ENCODE results near the gene LEFTY1. TPM values are rescaled to one million over a fixed set of nuclear protein-coding genes. Genes with fewer than 3 reads are reported as not detected.
A peak's percentile ranks its signal among the peaks of the same experiment; 100 is the strongest.

The LEFTY1 gene
- total and polyA plus RNA-seq, 5 donors from 2014 or later: 0.13 to 0.39 (median 0.17) TPM; not detected in 2

GRCh38 chr1:225844236-225845061 lies 44.5 kb downstream of the LEFTY1 start:
- Mint-ChIP-seq H3K4me1 (peaks cover 0 to 58% (median 23%) of the 10 kb centered on the region in 4 donors), H3K9me3 (peaks cover 0 to 2% (median 0%) of the 10 kb centered on the region in 7 donors), H3K36me3 (peaks cover 11% of the 10 kb centered on the region), H3K27ac (peak overlapping the region; percentile 82 to 91 (median 85)), H3K4me3 (no peak overlapping the region), H3K27me3 (no peaks in the 10 kb centered on the region)
- DNase-seq: no peak
- Histone ChIP-seq H3K4me3 (ENCODE audit: low read depth, low read length) (no peak overlapping the region), H3K9me3 (ENCODE audit: control insufficient read depth in 2 of 2, low read length in 2 of 2) (no peaks in the 10 kb centered on the region), H3K36me3 (ENCODE audit: control insufficient read depth, insufficient read depth, low read length) (peaks cover 36% of the 10 kb centered on the region), H3K4me1 (ENCODE audit: control insufficient read depth, insufficient read depth, low read length, poor library complexity, severe bottlenecking) (peaks cover 26% of the 10 kb centered on the region), H3K27ac (ENCODE audit: insufficient read depth, low read length, poor library complexity, severe bottlenecking) (no peak overlapping the region), H3K27me3 (ENCODE audit: control insufficient read depth, insufficient read depth, low read length) (no peaks in the 10 kb centered on the region)
- ATAC-seq (ENCODE audit: low read depth in 2 of 2): no peak

- Histone ChIP-seq H3K9me3 (ENCODE audit: control insufficient read depth in 2 of 2, low read length in 2 of 2) (no peaks in the 10 kb centered on the region), H3K4me3 (ENCODE audit: low read depth, low read length) (no peak overlapping the region), H3K27ac (ENCODE audit: insufficient read depth, low read length, poor library complexity, severe bottlenecking) (no peak overlapping the region), H3K4me1 (ENCODE audit: control insufficient read depth, insufficient read depth, low read length, poor library complexity, severe bottlenecking) (peaks cover 16% of the 10 kb centered on the region), H3K27me3 (ENCODE audit: control insufficient read depth, insufficient read depth, low read length) (no peaks in the 10 kb centered on the region), H3K36me3 (ENCODE audit: control insufficient read depth, insufficient read depth, low read length) (peaks cover 27% of the 10 kb centered on the region)
- peaks cover 0 to 2% (median 0%) of the 10 kb centered on the region in 7 donors for H3K9me3 Mint-ChIP-seq
- H3K4me3 Mint-ChIP-seq: peak overlapping the region in 1 of 4 donors; percentile 49
- H3K36me3 Mint-ChIP-seq: peaks cover 6% of the 10 kb centered on the region
- H3K4me1 Mint-ChIP-seq: peaks cover 0 to 51% (median 19%) of the 10 kb centered on the region in 4 donors
- peak overlapping the region in 2 of 3 donors; percentile 82 to 85 for H3K27ac Mint-ChIP-seq
- ATAC-seq (ENCODE audit: low read depth in 2 of 2) (no peak), DNase-seq (no peak)
- no peaks in the 10 kb centered on the region for H3K27me3 Mint-ChIP-seq
Measured at GRCh38 chr1:225843426-225843795, 45.5 kb downstream of the LEFTY1 start.

- no peak overlapping the region for H3K27ac ChIP-seq (ENCODE audit: insufficient read depth, low read length, poor library complexity, severe bottlenecking)
- no peak for ATAC-seq (ENCODE audit: low read depth in 2 of 2)
Measured at GRCh38 chr1:225842788-225843425, 46.0 kb downstream of the LEFTY1 start.

GRCh38 chr1:225842074-225842473 lies 46.9 kb downstream of the LEFTY1 start:
- H3K4me1 Mint-ChIP-seq: peaks cover 0 to 42% (median 10%) of the 10 kb centered on the region in 4 donors
- H3K27ac Mint-ChIP-seq: peak overlapping the region; percentile 33 to 82 (median 71)
- Histone ChIP-seq H3K27ac (ENCODE audit: insufficient read depth, low read length, poor library complexity, severe bottlenecking) (no peak overlapping the region), H3K4me3 (ENCODE audit: low read depth, low read length) (no peak overlapping the region), H3K27me3 (ENCODE audit: control insufficient read depth, insufficient read depth, low read length) (no peaks in the 10 kb centered on the region), H3K9me3 (ENCODE audit: control insufficient read depth in 2 of 2, low read length in 2 of 2) (no peaks in the 10 kb centered on the region), H3K4me1 (ENCODE audit: control insufficient read depth, insufficient read depth, low read length, poor library complexity, severe bottlenecking) (peaks cover 7% of the 10 kb centered on the region), H3K36me3 (ENCODE audit: control insufficient read depth, insufficient read depth, low read length) (peaks cover 15% of the 10 kb centered on the region)
- no peaks in the 10 kb centered on the region for H3K27me3 Mint-ChIP-seq
- H3K4me3 Mint-ChIP-seq: no peak overlapping the region
- H3K9me3 Mint-ChIP-seq: no peaks in the 10 kb centered on the region
- ATAC-seq (ENCODE audit: low read depth in 2 of 2) (no peak), DNase-seq (peak in 1 of 3 donors; percentile 44)
- no peaks in the 10 kb centered on the region for H3K36me3 Mint-ChIP-seq

More at GRCh38 chr1:225842788-225843425, 46.0 kb downstream of the LEFTY1 start:
- Histone ChIP-seq H3K27me3 (ENCODE audit: control insufficient read depth, insufficient read depth, low read length) (no peaks in the 10 kb centered on the region), H3K36me3 (ENCODE audit: control insufficient read depth, insufficient read depth, low read length) (peaks cover 22% of the 10 kb centered on the region), H3K4me3 (ENCODE audit: low read depth, low read length) (no peak overlapping the region), H3K9me3 (ENCODE audit: control insufficient read depth in 2 of 2, low read length in 2 of 2) (no peaks in the 10 kb centered on the region), H3K4me1 (ENCODE audit: control insufficient read depth, insufficient read depth, low read length, poor library complexity, severe bottlenecking) (peaks cover 11% of the 10 kb centered on the region)
- Mint-ChIP-seq H3K27ac (peak overlapping the region; percentile 33 to 82 (median 50)), H3K36me3 (peaks cover under 1% of the 10 kb centered on the region), H3K9me3 (no peaks in the 10 kb centered on the region), H3K4me1 (peaks cover 0 to 49% (median 14%) of the 10 kb centered on the region in 4 donors), H3K4me3 (peak overlapping the region in 1 of 4 donors; percentile 49), H3K27me3 (no peaks in the 10 kb centered on the region)
- DNase-seq: no peak

GRCh38 chr1:225840713-225841112 lies 48.2 kb downstream of the LEFTY1 start:
- H3K36me3 Mint-ChIP-seq: no peaks in the 10 kb centered on the region
- ATAC-seq (ENCODE audit: low read depth in 2 of 2) (no peak), DNase-seq (no peak)
- no peaks in the 10 kb centered on the region for H3K9me3 Mint-ChIP-seq
- H3K4me3 ChIP-seq (ENCODE audit: low read depth, low read length): no peak overlapping the region
- H3K4me1 Mint-ChIP-seq: peaks cover 0 to 39% (median 9%) of the 10 kb centered on the region in 4 donors
- no peaks in the 10 kb centered on the region for H3K27me3 Mint-ChIP-seq
- no peaks in the 10 kb centered on the region for H3K9me3 ChIP-seq (ENCODE audit: control insufficient read depth in 2 of 2, low read length in 2 of 2)
- H3K27me3 ChIP-seq (ENCODE audit: control insufficient read depth, insufficient read depth, low read length): no peaks in the 10 kb centered on the region
- H3K36me3 ChIP-seq (ENCODE audit: control insufficient read depth, insufficient read depth, low read length): peaks cover under 1% of the 10 kb centered on the region
- H3K27ac Mint-ChIP-seq: peak overlapping the region; percentile 65 to 89 (median 89)
- no peak overlapping the region for H3K27ac ChIP-seq (ENCODE audit: insufficient read depth, low read length, poor library complexity, severe bottlenecking)
- H3K4me3 Mint-ChIP-seq: peak overlapping the region in 1 of 4 donors; percentile 54
- peaks cover 7% of the 10 kb centered on the region for H3K4me1 ChIP-seq (ENCODE audit: control insufficient read depth, insufficient read depth, low read length, poor library complexity, severe bottlenecking)

- Mint-ChIP-seq H3K9me3 (no peaks in the 10 kb centered on the region), H3K27ac (peak overlapping the region in 2 of 3 donors; percentile 62 to 78), H3K36me3 (no peaks in the 10 kb centered on the region), H3K4me1 (peaks cover 0 to 39% (median 9%) of the 10 kb centered on the region in 4 donors), H3K4me3 (no peak overlapping the region), H3K27me3 (no peaks in the 10 kb centered on the region)
- Histone ChIP-seq H3K4me3 (ENCODE audit: low read depth, low read length) (no peak overlapping the region), H3K36me3 (ENCODE audit: control insufficient read depth, insufficient read depth, low read length) (no peaks in the 10 kb centered on the region), H3K4me1 (ENCODE audit: control insufficient read depth, insufficient read depth, low read length, poor library complexity, severe bottlenecking) (peaks cover 7% of the 10 kb centered on the region), H3K9me3 (ENCODE audit: control insufficient read depth in 2 of 2, low read length in 2 of 2) (no peaks in the 10 kb centered on the region), H3K27me3 (ENCODE audit: control insufficient read depth, insufficient read depth, low read length) (no peaks in the 10 kb centered on the region), H3K27ac (ENCODE audit: insufficient read depth, low read length, poor library complexity, severe bottlenecking) (no peak overlapping the region)
- no peak for ATAC-seq (ENCODE audit: low read depth in 2 of 2)
- DNase-seq: no peak
Measured at GRCh38 chr1:225840223-225840610, 48.7 kb downstream of the LEFTY1 start.

GRCh38 chr1:225838793-225839192 lies 50.2 kb downstream of the LEFTY1 start:
- H3K36me3 Mint-ChIP-seq: no peaks in the 10 kb centered on the region
- ATAC-seq (ENCODE audit: low read depth in 2 of 2) (no peak), DNase-seq (no peak)
- no peak overlapping the region for H3K27ac Mint-ChIP-seq
- Histone ChIP-seq H3K27me3 (ENCODE audit: control insufficient read depth, insufficient read depth, low read length) (no peaks in the 10 kb centered on the region), H3K36me3 (ENCODE audit: control insufficient read depth, insufficient read depth, low read length) (no peaks in the 10 kb centered on the region), H3K27ac (ENCODE audit: insufficient read depth, low read length, poor library complexity, severe bottlenecking) (no peak overlapping the region), H3K9me3 (ENCODE audit: control insufficient read depth in 2 of 2, low read length in 2 of 2) (no peaks in the 10 kb centered on the region), H3K4me1 (ENCODE audit: control insufficient read depth, insufficient read depth, low read length, poor library complexity, severe bottlenecking) (peaks cover 7% of the 10 kb centered on the region), H3K4me3 (ENCODE audit: low read depth, low read length) (no peak overlapping the region)
- no peaks in the 10 kb centered on the region for H3K9me3 Mint-ChIP-seq
- H3K4me1 Mint-ChIP-seq: peaks cover 0 to 33% (median 11%) of the 10 kb centered on the region in 4 donors
- H3K27me3 Mint-ChIP-seq: no peaks in the 10 kb centered on the region
- H3K4me3 Mint-ChIP-seq: no peak overlapping the region
